Hepatocyte (in vitro differentiated cells): ENCODE results near the gene NMU.

ENCODE experiments used
- EZH2 ChIP-seq: fragments of 200-600 bp; sonication (generic); IDR thresholded peaks from 2 replicates; pipeline ENCODE4 v1.6.1; 2016; ENCODE audit warnings: antibody characterized with exemption, mild to moderate bottlenecking, borderline replicate concordance
- TF ChIP-seq, protein P1 (sequence below): fragments of 200-600 bp; sonication (generic); IDR thresholded peaks from 2 replicates; pipeline ENCODE4 v1.5.1; 2016; ENCODE audit warnings: antibody characterized with exemption, mild to moderate bottlenecking; ENCODE audit not compliant: poor library complexity

DNA sequence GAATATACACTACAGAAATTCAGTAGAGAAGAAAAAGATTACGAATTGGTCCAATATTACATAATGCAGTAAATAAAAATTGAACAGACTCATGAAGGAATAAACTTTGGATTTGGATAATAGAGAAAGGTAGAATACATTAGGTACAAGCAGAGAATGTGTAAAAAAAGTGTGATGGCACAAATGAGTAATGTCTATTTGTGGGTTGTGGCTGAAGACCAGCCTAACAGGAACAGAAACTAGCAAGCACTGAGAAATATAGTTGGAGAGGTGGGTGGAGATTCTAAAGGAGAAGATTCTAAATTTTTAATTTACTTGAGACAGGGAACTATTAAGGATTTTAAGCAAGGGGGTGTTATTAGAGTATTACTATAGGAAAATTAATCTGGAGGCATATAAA is 74.2 kb downstream of the NMU start:
- TF ChIP-seq, protein P1, sequence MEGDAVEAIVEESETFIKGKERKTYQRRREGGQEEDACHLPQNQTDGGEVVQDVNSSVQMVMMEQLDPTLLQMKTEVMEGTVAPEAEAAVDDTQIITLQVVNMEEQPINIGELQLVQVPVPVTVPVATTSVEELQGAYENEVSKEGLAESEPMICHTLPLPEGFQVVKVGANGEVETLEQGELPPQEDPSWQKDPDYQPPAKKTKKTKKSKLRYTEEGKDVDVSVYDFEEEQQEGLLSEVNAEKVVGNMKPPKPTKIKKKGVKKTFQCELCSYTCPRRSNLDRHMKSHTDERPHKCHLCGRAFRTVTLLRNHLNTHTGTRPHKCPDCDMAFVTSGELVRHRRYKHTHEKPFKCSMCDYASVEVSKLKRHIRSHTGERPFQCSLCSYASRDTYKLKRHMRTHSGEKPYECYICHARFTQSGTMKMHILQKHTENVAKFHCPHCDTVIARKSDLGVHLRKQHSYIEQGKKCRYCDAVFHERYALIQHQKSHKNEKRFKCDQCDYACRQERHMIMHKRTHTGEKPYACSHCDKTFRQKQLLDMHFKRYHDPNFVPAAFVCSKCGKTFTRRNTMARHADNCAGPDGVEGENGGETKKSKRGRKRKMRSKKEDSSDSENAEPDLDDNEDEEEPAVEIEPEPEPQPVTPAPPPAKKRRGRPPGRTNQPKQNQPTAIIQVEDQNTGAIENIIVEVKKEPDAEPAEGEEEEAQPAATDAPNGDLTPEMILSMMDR: no peak
- TF ChIP-seq EZH2: no peak
